NCI-H2171 (cell line): ENCODE data around the gene SHROOM3.
"Not testable (repeated sequence)": the region's sequence is repeated elsewhere in the genome, so short reads cannot be mapped to it uniquely, and the experiment has no call there.

Experiments used
- DNase-seq: peaks from one replicate; lab custom pipeline; 2025; lab: John Stamatoyannopoulos, UW

The SHROOM3 gene

GRCh38 chr4:76594173-76594572, 159.1 kb downstream of the SHROOM3 start:
- DNase-seq: no peak

DNA sequence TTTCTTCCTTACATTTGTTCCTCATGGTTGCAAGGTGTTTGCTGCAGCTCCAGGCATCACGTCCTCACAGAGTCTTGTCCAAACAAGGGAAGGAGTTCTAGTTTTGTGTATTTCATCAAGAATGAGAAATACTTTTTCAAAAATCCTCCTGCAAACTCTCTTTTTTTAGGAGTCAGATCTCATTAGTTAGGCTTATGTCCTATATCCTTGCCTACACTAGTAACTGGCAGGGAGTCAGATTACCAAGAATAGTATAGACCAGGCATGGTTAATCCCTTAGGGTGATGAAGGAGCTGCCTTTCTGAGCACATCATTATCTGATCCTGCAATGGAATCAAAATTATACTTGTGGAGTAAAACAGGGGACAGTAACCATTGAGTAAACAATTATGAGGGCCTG, 160.4 kb downstream of the SHROOM3 start:
- no peak for DNase-seq

GRCh38 chr4:76596713-76597112, 161.7 kb downstream of the SHROOM3 start:
- DNase-seq: no peak

- no peak for DNase-seq
Measured at GRCh38 chr4:76597423-76597979, 162.5 kb downstream of the SHROOM3 start.

DNA sequence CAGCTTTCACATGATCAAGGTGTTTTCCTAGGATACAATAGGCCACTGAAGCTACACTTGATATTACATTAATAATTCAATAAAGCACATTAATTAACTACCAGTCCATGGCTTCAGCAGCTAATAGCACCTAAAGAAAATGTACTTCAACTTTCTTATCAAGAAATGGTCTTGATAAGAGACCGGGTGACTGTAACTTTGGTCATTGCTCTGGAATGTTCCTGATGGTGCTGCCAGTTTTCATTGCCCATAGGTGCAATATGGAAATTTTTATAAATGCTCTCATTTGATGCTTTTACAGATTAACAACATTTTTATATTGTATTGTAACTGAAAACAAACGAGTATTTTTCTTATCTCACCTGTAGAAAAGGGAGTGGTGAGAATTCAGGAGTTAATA, 165.4 kb downstream of the SHROOM3 start:
- no peak for DNase-seq

DNA sequence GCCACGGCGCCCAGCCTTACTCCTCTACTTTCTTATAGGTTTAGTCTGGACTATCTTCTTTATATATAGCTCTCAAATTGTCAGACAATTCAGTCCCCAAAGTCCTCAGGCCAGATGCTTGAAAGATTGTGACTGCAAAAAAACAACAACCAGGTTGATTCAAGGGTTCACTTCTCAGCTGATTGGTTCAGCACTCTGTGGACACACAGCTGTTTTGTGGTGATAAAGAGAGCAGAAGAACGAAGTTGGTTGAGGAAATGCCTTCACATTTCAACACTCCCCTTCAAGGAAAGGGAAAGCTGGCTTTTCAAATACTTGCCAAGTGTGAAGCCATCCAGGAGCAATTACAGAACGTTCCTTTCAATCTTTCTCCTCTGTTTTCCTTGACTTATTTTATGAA, 166.8 kb downstream of the SHROOM3 start:
- no peak for DNase-seq

- no peak for DNase-seq
Measured at GRCh38 chr4:76605099-76605563, 170.1 kb downstream of the SHROOM3 start.

DNA sequence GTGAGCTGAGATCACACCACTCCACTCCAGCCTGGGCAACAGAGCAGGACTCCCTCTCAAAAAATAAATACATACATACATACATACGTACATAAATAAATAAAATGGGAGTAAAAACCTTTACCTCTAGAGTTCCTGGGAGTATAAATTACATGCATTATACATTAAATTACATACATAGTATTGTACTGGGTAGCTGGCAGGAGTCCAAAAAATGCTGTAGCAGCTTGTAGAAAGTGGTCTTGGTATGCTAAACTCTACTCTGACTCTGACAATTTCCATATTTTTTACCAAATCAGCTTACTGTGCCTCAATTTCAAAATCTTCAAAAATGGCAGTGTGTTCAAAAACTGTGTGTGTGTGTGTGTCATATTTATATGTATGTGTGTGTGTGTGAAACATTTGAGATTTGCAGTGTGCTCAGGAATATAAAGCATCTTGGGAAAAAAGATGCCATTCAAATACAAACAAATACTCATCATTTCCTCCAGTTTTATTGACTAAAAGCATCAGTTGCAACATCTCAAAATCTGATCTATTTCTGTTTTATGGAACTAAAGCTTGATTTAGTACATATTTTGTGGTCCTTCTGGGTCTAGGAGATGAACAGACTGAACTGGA, 171.7 kb downstream of the SHROOM3 start:
- no peak for DNase-seq

- no peak for DNase-seq
Measured at GRCh38 chr4:76607266-76607799, 172.3 kb downstream of the SHROOM3 start.

- DNase-seq: no peak
Measured at GRCh38 chr4:76607846-76608245, 172.8 kb downstream of the SHROOM3 start.

DNA sequence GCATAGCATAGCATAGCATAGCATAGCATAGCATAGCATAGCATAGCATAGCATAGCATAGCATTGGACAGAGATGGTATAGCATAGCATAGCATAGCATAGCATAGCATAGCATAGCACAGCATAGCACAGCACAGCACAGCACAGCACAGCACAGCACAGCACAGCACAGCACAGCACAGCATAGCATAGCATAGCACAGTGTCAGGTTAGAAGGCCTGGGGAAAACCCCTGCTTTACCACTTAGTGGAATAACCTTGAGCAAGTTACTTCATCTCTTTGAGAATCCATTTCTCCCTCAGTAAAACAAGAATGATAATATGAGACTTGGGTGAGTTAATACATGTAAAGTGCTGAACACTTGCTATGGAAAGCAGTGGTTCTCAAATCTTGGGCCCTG, 173.5 kb downstream of the SHROOM3 start:
- not testable (repeated sequence) for DNase-seq

GRCh38 chr4:76610751-76611547, 175.9 kb downstream of the SHROOM3 start:
- no peak for DNase-seq

GRCh38 chr4:76611616-76612207, 176.7 kb downstream of the SHROOM3 start:
- no peak for DNase-seq

- DNase-seq: no peak
Measured at GRCh38 chr4:76614589-76614988, 179.6 kb downstream of the SHROOM3 start.

GRCh38 chr4:76615999-76616398, 181.0 kb downstream of the SHROOM3 start:
- no peak for DNase-seq

- DNase-seq: no peak
Measured at GRCh38 chr4:76616526-76616925, 181.5 kb downstream of the SHROOM3 start.

DNA sequence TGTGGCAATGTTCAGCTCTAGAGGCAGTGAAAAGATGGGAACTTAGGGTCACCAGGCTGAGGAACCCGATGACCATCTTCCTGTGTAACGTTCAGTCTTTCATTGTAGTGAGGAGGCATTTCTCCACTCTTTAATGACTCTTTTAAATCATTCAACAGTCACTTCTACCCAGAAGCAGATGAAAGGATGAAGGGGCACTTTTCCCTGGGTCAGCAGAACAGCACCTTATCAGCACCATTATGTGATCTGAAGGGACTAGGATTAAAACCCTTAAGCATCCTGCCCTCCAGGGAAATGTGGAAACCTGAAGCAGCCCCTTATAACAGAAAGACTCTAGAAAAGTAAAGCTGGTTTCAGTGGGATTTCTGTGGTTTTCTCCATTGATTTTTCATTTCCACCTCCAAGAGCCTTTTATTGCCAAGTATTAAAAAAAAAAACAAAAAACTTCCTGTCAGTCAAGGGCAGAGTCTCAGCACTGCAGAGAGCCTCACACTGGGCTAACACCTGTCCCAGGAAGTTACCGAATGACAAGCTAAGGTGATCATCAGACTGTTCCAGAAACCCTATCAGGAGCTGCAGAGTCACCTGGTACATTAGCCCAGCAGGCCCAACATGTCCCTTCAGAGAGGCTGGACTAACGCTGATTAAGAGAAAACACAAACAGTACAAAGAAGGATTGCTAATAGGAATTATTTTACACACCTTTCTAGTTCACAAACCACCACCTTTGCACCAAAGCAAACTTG, 185.9 kb downstream of the SHROOM3 start:
- no peak for DNase-seq

GRCh38 chr4:76622126-76622525, 187.1 kb downstream of the SHROOM3 start:
- DNase-seq: no peak

- DNase-seq: no peak
Measured at GRCh38 chr4:76622717-76623116, 187.7 kb downstream of the SHROOM3 start.

DNA sequence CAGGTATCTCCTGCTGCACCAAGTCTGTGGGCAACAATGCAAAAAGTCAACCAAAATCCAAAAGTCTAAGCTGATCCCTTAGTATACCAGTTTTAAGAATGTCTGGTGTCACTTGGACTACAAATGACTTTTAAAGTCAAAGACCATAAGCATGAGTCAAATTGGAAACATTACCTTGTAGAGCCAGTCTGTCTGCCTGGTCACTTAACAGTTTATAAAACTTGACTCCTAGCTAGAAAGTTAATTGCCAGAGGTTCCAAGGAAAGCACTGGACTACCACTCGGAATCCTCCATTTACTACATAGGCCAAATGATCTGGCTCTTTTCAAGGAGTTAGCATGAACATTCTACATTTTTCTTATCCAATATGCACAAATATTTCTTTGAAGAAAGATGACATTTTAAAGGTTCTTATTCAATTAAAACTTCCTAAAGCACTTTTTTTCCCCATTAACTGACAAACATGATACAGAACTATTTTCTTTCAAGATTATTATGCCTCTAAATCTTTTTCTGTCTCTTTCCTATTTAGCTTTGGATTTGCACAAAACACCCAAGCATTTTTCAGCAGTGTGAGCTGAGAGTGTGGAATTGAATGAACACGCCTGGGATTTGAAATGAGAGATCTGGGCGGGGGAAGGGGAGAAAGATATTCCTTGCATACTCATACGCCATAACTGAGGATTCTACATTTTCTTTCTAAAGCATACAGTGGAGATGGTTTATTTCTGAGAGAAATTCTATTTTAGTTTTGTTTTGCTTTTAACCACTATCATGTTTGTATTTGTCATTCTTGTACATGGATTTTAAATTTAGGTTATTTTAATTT, 188.4 kb downstream of the SHROOM3 start:
- no peak for DNase-seq

DNA sequence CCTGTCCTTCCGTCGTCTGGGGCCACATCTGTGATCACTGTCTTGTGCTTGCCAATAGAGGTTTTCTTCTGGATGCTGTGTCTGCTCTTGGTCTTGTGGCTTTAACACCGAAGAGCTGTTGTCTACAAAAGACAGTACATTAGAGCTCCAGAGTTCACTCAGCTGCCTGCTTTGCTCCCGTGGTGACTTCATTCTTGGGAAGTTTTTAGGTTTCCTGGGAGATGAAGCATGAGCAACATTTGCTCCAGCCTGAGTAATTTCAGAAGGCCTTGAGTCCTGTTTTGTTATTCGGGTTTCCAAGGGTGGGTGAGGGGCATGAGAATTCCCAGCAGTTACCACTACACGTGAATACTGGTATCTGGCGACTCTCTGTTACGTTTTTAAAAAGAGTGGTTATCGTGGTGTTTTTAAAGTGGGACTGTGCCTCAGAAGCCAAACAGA, 189.2 kb downstream of the SHROOM3 start:
- DNase-seq: no peak
